SHP77 (cell line): ENCODE data around the gene HIVEP3.

Experiments
- DNase-seq, 2 experiments: peaks; one replicate each; lab custom pipeline; 2025; lab: John Stamatoyannopoulos, UW

Gene HIVEP3

GRCh38 chr1:41465741-41466140 is 453.0 kb downstream of the HIVEP3 start:
- no peak for DNase-seq

GRCh38 chr1:41464885-41465284 is 453.8 kb downstream of the HIVEP3 start:
- no peak for DNase-seq

- DNase-seq = no peak
Measured at GRCh38 chr1:41463516-41463915, 455.2 kb downstream of the HIVEP3 start.

- DNase-seq = no peak
Measured at GRCh38 chr1:41462680-41463004, 456.1 kb downstream of the HIVEP3 start.

GRCh38 chr1:41461790-41462679 is 456.7 kb downstream of the HIVEP3 start:
- DNase-seq = no peak

- no peak for DNase-seq
Measured at GRCh38 chr1:41456847-41457540, 461.7 kb downstream of the HIVEP3 start.
